Body of pancreas (tissue), 4 donors: ENCODE measurements around the gene YBEY.

Source experiments
- CTCF ChIP-seq, 7 experiments: fragments of 450-650 bp in 4 of 7; fragments of 200-600 bp in 3 of 7; sonication (generic) in 3 of 7; IDR thresholded peaks; one replicate each; pipeline ENCODE4 v1.5.1; 2016 to 2019; ENCODE audit warnings: antibody characterized with exemption in 7 of 7
- POLR2A ChIP-seq, 3 donors: fragments of 450-650 bp; IDR thresholded peaks; one replicate each; pipeline ENCODE4 v1.6.1; 2016; ENCODE audit warnings: antibody characterized with exemption in 3 of 3, mild to moderate bottlenecking in 2 of 3

GRCh38 chr21:46308431-46308830 is 22.3 kb downstream of the YBEY start:
- TF ChIP-seq CTCF (IDR thresholded peaks at IDR 0.05) (no peak), POLR2A (IDR thresholded peaks at IDR 0.05) (no peak)
